ENCODE measurements around the gene RAB26. TPM values are rescaled to one million over a fixed set of nuclear protein-coding genes. Genes with fewer than 3 reads are reported as not detected.

Gene RAB26
- total and polyA plus RNA-seq, 2 of the 13 experiments (the other 11 are each of a cell fraction or from before 2014, with no cell fraction given) = 0.86 to 3.6 TPM

DNA sequence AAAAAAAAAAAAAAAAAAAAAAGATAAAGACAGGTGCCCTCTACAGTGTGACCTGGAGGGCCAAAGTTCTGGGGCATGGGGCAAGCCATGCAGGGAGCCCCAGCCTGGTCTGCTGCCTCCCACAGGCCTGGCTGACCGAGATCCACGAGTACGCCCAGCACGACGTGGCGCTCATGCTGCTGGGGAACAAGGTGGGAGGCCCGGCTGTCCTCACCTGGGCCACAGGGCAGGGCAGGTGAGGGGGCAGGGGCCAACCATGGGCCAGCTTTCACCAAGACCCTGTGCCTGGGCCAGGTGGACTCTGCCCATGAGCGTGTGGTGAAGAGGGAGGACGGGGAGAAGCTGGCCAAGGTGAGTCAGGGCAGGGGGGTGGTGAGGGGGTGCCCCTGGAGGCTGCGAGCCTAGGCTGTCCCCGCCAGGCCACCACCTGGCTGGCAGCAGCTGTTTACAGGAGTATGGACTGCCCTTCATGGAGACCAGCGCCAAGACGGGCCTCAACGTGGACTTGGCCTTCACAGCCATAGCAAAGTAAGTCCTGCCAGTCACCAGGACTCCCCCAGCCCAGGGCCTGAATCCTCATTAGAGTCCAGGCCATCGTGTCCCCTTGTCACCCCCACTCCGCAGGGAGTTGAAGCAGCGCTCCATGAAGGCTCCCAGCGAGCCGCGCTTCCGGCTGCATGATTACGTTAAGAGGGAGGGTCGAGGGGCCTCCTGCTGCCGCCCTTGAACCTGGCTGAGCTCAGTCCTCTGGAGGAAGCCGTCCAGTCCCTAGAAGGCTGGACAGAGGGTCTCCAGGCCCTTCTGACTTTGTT, 4.5 kb downstream of the RAB26 start (continued):
- TF ChIP-seq, protein P1, sequence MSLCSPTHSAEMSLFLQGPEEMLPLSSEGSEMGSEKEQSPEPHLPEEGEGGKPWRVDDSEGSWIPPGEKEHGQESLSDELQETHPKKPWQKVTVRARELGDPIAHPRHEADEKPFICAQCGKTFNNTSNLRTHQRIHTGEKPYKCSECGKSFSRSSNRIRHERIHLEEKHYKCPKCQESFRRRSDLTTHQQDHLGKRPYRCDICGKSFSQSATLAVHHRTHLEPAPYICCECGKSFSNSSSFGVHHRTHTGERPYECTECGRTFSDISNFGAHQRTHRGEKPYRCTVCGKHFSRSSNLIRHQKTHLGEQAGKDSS (CRISPR knock-in tag; IDR thresholded peaks at IDR 0.05; ENCODE audit: borderline replicate concordance, low read depth) = no peak
- TF ChIP-seq HNRNPH1 (optimal IDR thresholded peaks at IDR 0.05; ENCODE audit: low read depth, low read length) (no peak), ZNF660 (CRISPR knock-in tag; IDR thresholded peaks at IDR 0.05; ENCODE audit: borderline replicate concordance, low read depth) (no peak), KMT2B (CRISPR knock-in tag; IDR thresholded peaks at IDR 0.05) (no peak), SNAPC2 (CRISPR knock-in tag; IDR thresholded peaks at IDR 0.05) (no peak), ZNF672 (CRISPR knock-in tag; IDR thresholded peaks at IDR 0.05) (no peak), ARID2 (CRISPR knock-in tag; IDR thresholded peaks at IDR 0.05; ENCODE audit: borderline replicate concordance) (peak; percentile 38; the same call in 1 of the 2 replicates), ZNF138 (CRISPR knock-in tag; IDR thresholded peaks at IDR 0.05; ENCODE audit: low read depth) (no peak), NFIB (CRISPR knock-in tag; IDR thresholded peaks at IDR 0.05; ENCODE audit: borderline replicate concordance) (no peak), ZNF205 (CRISPR knock-in tag; IDR thresholded peaks at IDR 0.05) (no peak; the same call in 1 of the 2 replicates), NR2F1 (CRISPR knock-in tag; IDR thresholded peaks at IDR 0.05) (0 out of 4 replicates have a peak, but pooled peaks of 1 of the 2 experiments have one; percentile 9), NONO (IDR thresholded peaks at IDR 0.05) (no peak), NONO (CRISPR knock-in tag; conservative IDR thresholded peaks at IDR 0.05) (peak; percentile 62; the same call in 1 of the 2 replicates), KDM3A (CRISPR knock-in tag; IDR thresholded peaks at IDR 0.05; ENCODE audit: low read depth) (no peak), PAF1 (CRISPR knock-in tag; IDR thresholded peaks at IDR 0.05) (0 out of 2 replicates have a peak, but pooled peaks have one; percentile 65), ZNF773 (CRISPR knock-in tag; IDR thresholded peaks at IDR 0.05; ENCODE audit: borderline replicate concordance) (no peak), ZBTB3 (CRISPR knock-in tag; IDR thresholded peaks at IDR 0.05; ENCODE audit: borderline replicate concordance, low read depth) (no peak), ZNF382 (CRISPR knock-in tag; IDR thresholded peaks at IDR 0.05; ENCODE audit: borderline replicate concordance) (no peak), XRCC5 (optimal IDR thresholded peaks at IDR 0.05; ENCODE audit: low read length) (no peak), MBD4 (IDR thresholded peaks at IDR 0.05; ENCODE audit: borderline replicate concordance, low read length) (no peak; the same call in 1 of the 2 replicates)
- TF ChIP-seq, protein P2, sequence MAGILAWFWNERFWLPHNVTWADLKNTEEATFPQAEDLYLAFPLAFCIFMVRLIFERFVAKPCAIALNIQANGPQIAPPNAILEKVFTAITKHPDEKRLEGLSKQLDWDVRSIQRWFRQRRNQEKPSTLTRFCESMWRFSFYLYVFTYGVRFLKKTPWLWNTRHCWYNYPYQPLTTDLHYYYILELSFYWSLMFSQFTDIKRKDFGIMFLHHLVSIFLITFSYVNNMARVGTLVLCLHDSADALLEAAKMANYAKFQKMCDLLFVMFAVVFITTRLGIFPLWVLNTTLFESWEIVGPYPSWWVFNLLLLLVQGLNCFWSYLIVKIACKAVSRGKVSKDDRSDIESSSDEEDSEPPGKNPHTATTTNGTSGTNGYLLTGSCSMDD (CRISPR knock-in tag; IDR thresholded peaks at IDR 0.05) = no peak
- TF ChIP-seq, protein P3, sequence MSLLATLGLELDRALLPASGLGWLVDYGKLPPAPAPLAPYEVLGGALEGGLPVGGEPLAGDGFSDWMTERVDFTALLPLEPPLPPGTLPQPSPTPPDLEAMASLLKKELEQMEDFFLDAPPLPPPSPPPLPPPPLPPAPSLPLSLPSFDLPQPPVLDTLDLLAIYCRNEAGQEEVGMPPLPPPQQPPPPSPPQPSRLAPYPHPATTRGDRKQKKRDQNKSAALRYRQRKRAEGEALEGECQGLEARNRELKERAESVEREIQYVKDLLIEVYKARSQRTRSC (CRISPR knock-in tag; IDR thresholded peaks at IDR 0.05; ENCODE audit: low read depth) = no peak
- TF ChIP-seq, protein P4, sequence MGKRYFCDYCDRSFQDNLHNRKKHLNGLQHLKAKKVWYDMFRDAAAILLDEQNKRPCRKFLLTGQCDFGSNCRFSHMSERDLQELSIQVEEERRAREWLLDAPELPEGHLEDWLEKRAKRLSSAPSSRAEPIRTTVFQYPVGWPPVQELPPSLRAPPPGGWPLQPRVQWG (CRISPR knock-in tag; IDR thresholded peaks at IDR 0.05; ENCODE audit: borderline replicate concordance, low read depth) = no peak
- TF ChIP-seq, protein P5, sequence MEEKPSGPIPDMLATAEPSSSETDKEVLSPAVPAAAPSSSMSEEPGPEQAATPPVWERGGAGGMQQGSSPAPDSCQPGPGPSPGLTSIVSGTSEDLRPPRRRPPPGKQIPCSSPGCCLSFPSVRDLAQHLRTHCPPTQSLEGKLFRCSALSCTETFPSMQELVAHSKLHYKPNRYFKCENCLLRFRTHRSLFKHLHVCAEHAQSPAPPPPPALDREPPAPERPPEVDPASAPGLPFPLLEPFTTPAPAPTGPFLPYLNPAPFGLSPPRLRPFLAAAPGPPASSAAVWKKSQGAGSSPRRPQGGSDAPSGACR (CRISPR knock-in tag; IDR thresholded peaks at IDR 0.05) = no peak
